ENCODE measurements around the gene TTC14.

- TF ChIP-seq CTCF (IDR thresholded peaks at IDR 0.05; ENCODE audit: low read depth, low read length) (no peak), POLR2A (IDR thresholded peaks at IDR 0.05; ENCODE audit: extremely low read depth, insufficient read length) (no peak)
Observed at GRCh38 chr3:180640987-180641386, 39.0 kb downstream of the TTC14 start.
